IMR-90 (cell line): ENCODE data around the gene CRYGN. TPM values are rescaled to one million over a fixed set of nuclear protein-coding genes. Genes with fewer than 3 reads are reported as not detected.

Experiments used
- ATAC-seq: fragments of 200-7000 bp; cut with Tn5 transposase; 2 replicates; pipeline ENCODE4 v1.9.1; 2020; ENCODE audit warnings: low read depth, mild to moderate bottlenecking, moderate library complexity
- BruUV-seq: library from RNA; stranded (reverse); fragments of 400-500 nt; replicated peaks from 2 replicates; lab custom pipeline; 2021; lab: Mats Ljungman, UMichigan
- CTCF ChIA-PET: fragments of 300-600 bp; formaldehyde crosslinking; extraction: SDS; loops from one replicate; lab custom pipeline; 2021; ENCODE audit warnings: antibody characterized with exemption; lab: Yijun Ruan, JAX
- POLR2A ChIA-PET: fragments of 300-600 bp; sonication (Branson Sonifier 250); formaldehyde crosslinking; loops from one replicate; lab custom pipeline; 2022; ENCODE audit warnings: antibody characterized with exemption; ENCODE audit not compliant: unreplicated experiment; lab: Charles Lee
- DNase-seq: peaks from one replicate; pipeline ENCODE4 v3.0.0; 2013
- H2AFZ ChIP-seq: replicated peaks from 2 replicates; pipeline ENCODE3; 2013; ENCODE audit warnings: low read length, mild to moderate bottlenecking; ENCODE audit not compliant: poor library complexity
- H2AK5ac ChIP-seq: 2 replicates; pipeline ENCODE4 v1.6.1; 2013; ENCODE audit warnings: low read depth, low read length, inconsistent platforms
- H2AK9ac ChIP-seq: replicated peaks from 2 replicates; pipeline ENCODE3; 2013; ENCODE audit warnings: mild to moderate bottlenecking, low read depth, low read length, moderate library complexity; ENCODE audit not compliant: poor library complexity
- H2BK120ac ChIP-seq: 2 replicates; pipeline ENCODE4 v1.6.1; 2013; ENCODE audit warnings: low read depth, low read length, inconsistent platforms
- H2BK15ac ChIP-seq: 3 replicates; pipeline ENCODE4 v1.6.1; 2013; ENCODE audit warnings: low read depth, low read length, inconsistent platforms
- H2BK20ac ChIP-seq: 2 replicates; pipeline ENCODE4 v1.6.1; 2013; ENCODE audit warnings: low read depth, mild to moderate bottlenecking, inconsistent platforms, low read length, moderate library complexity
- H2BK5ac ChIP-seq: 2 replicates; pipeline ENCODE4 v1.6.1; 2013; ENCODE audit warnings: mild to moderate bottlenecking, low read depth, low read length, inconsistent platforms; ENCODE audit not compliant: poor library complexity, severe bottlenecking
- H3K14ac ChIP-seq: replicated peaks from 2 replicates; pipeline ENCODE4 v1.6.1; 2013; ENCODE audit warnings: low read depth, low read length, inconsistent platforms
- H3K18ac ChIP-seq: 2 replicates; pipeline ENCODE4 v1.6.1; 2013; ENCODE audit warnings: low read depth, low read length, control low read depth
- H3K23ac ChIP-seq: 2 replicates; pipeline ENCODE4 v1.6.1; 2013; ENCODE audit warnings: low read depth, low read length, inconsistent platforms
- H3K27ac ChIP-seq: 2 replicates; pipeline ENCODE4 v1.5.1; 2013; ENCODE audit warnings: mild to moderate bottlenecking, control low read depth, low read length; ENCODE audit not compliant: insufficient read depth
- H3K27me3 ChIP-seq: 2 replicates; pipeline ENCODE4 v1.6.1; 2013; ENCODE audit warnings: low read length; ENCODE audit not compliant: control insufficient read depth, insufficient read depth
- H3K36me3 ChIP-seq: 2 replicates; pipeline ENCODE4 v1.6.1; 2013; ENCODE audit warnings: low read length, mixed read lengths; ENCODE audit not compliant: control insufficient read depth, insufficient read depth
- H3K4ac ChIP-seq: 2 replicates; pipeline ENCODE4 v1.6.1; 2013; ENCODE audit warnings: low read depth, low read length, inconsistent platforms
- H3K4me1 ChIP-seq: 2 replicates; pipeline ENCODE4 v1.6.1; 2013; ENCODE audit warnings: low read length, mixed read lengths; ENCODE audit not compliant: control insufficient read depth, insufficient read depth
- H3K4me2 ChIP-seq: 2 replicates; pipeline ENCODE4 v1.6.1; 2013; ENCODE audit warnings: low read depth, mild to moderate bottlenecking, control low read depth, low read length, moderate library complexity
- H3K4me3 ChIP-seq: 2 replicates; pipeline ENCODE4 v1.5.1; 2013; ENCODE audit warnings: low read depth, mild to moderate bottlenecking, control low read depth, low read length, moderate library complexity; ENCODE audit not compliant: insufficient read depth
- H3K56ac ChIP-seq: 2 replicates; pipeline ENCODE4 v1.6.1; 2013; ENCODE audit warnings: low read length, inconsistent platforms; ENCODE audit not compliant: insufficient read depth; ENCODE audit errors: extremely low read depth
- H3K79me1 ChIP-seq, 2 experiments: 2 replicates each; pipeline ENCODE4 v1.6.1; 2013; ENCODE audit warnings: low read length in 2 of 2, inconsistent platforms in 1 of 2, low read depth in 1 of 2
- H3K9ac ChIP-seq: 2 replicates; pipeline ENCODE4 v1.6.1; 2013; ENCODE audit warnings: low read depth, low read length, control low read depth
- H3K9me1 ChIP-seq: 2 replicates; pipeline ENCODE4 v1.6.1; 2013; ENCODE audit warnings: low read length, inconsistent platforms; ENCODE audit not compliant: insufficient read depth
- H3K9me3 ChIP-seq: 2 replicates; pipeline ENCODE4 v1.6.1; 2013; ENCODE audit warnings: low read length; ENCODE audit not compliant: control insufficient read depth, insufficient read depth
- H4K20me1 ChIP-seq: 2 replicates; pipeline ENCODE4 v1.6.1; 2013; ENCODE audit warnings: low read length, inconsistent platforms; ENCODE audit not compliant: insufficient read depth
- H4K5ac ChIP-seq: 2 replicates; pipeline ENCODE4 v1.6.1; 2013; ENCODE audit warnings: mild to moderate bottlenecking, low read depth, low read length, control low read depth
- H4K8ac ChIP-seq, 2 experiments: 2 replicates each; pipeline ENCODE4 v1.6.1; 2013; ENCODE audit warnings: low read depth in 2 of 2, low read length in 2 of 2, control low read depth in 1 of 2, inconsistent platforms in 1 of 2
- H4K91ac ChIP-seq: 2 replicates; pipeline ENCODE4 v1.6.1; 2013; ENCODE audit warnings: low read depth, low read length, inconsistent platforms; ENCODE audit not compliant: insufficient read depth
- BHLHE40 ChIP-seq: fragments of 150-350 bp; IDR thresholded peaks from 2 replicates; pipeline ENCODE4 v1.6.1; 2016; ENCODE audit warnings: mild to moderate bottlenecking, low read depth, low read length
- CHD1 ChIP-seq: IDR thresholded peaks from 2 replicates; pipeline ENCODE4 v1.6.1; 2012; ENCODE audit warnings: low read depth, low read length, improper control_type of control experiment
- CTCF ChIP-seq: conservative IDR thresholded peaks from 2 replicates; pipeline ENCODE4 v1.5.1; 2012; ENCODE audit warnings: mild to moderate bottlenecking, low read depth, low read length, improper control_type of control experiment
- MAFK ChIP-seq: IDR thresholded peaks from 2 replicates; pipeline ENCODE4 v1.6.1; 2012; ENCODE audit warnings: low read depth, low read length, improper control_type of control experiment
- MXI1 ChIP-seq: IDR thresholded peaks from 2 replicates; pipeline ENCODE4 v1.6.1; 2012; ENCODE audit warnings: low read depth, mild to moderate bottlenecking, low read length, moderate library complexity, borderline replicate concordance
- WGBS, 2 experiments: methylation state at CpG; one replicate each; pipeline versions ENCODE4 v1.1.5 to v1.1.7; 2013; ENCODE audit warnings: missing lambda C conversion rate in 2 of 2; ENCODE audit not compliant: insufficient read length in 1 of 2; ENCODE audit errors: extremely low coverage in 2 of 2; 5-methylcytosine and 5-hydroxymethylcytosine counted together
- dilution Hi-C: fragments of 300-500 bp; cut with HindIII; formaldehyde crosslinking; loops from one replicate; pipeline ENCODE4 v1.14.3; 2018; ENCODE audit warnings: low sequenced_read_pairs; ENCODE audit not compliant: unreplicated experiment
- in situ Hi-C: fragments of 300-500 bp; cut with MboI; formaldehyde crosslinking; loops from 3 replicates; pipeline ENCODE4 v1.14.3; 2019; ENCODE audit warnings: low sequenced_read_pairs, inconsistent platforms, mixed read lengths
- intact Hi-C: fragments of 100-400 bp; cut with micrococcal nuclease; formaldehyde crosslinking; loops from 2 replicates; pipeline ENCODE4 v1.10.0; 2022
- polyA plus RNA-seq, 3 experiments: library from polyadenylated mRNA; depleted of rRNA; stranded (reverse); fragments of >200 nt; gene quantifications; 2 replicates each; pipeline ENCODE4 v1.2.3, GENCODE V29; 2012; ENCODE audit warnings: low replicate concordance in 1 of 3
- total RNA-seq: library from RNA; depleted of rRNA; stranded (reverse); fragments of >200 nt; gene quantifications from 2 replicates; pipeline ENCODE4 v1.2.3, GENCODE V29; 2012

The CRYGN gene
- total and polyA plus RNA-seq, 2 of the 4 experiments (the other 2 are of a cell fraction), result not detected

DNA sequence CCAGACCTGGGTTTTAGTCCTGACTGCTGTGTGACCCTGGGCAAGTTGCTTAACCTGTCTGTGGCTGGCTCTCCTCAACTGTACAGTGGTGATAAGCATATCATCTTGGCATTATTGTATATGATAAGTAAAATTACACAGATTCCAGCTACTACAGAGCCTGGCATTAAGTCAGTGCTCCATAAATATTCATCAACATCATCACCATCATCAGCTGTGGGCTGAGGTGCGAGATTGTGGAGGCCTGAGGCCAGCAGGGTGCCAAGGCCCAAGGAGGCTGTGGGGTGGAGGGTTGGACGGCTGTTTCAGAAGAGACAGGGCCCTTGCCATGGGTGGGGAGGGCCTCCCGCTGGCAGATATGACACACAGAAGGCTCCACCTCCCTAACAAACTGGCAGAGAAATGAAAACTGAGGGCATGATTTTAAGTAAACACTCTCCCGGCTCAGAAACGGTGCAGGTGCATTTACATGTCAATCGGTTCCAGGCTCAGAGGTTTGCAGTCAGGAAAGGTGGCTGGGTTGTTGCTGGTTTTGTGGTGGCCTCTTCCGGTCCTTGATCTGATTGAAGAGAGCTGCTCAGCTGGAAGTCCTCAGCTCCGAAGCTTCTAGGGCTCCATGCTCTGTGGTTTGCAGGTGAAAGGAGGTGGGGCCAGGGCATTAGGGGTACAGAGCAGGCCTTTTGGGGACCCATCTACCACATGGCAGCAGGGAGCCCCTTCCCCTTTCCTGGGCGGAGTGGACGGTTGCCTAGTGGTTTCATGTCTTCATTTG is 10.2 kb downstream of the CRYGN start:
- dilution Hi-C loops, result no loop called here

More for the DNA sequence above, 10.2 kb downstream of the CRYGN start:
- Histone ChIP-seq H3K4ac (peak overlapping the region; percentile 92), H3K4me2 (no peak overlapping the region), H3K9me1 (peaks cover 13% of the 10 kb centered on the region), H2AK5ac (0 out of 2 replicates have a peak overlapping the region, but pooled peaks have one; percentile 54), H2BK5ac (no peak overlapping the region), H4K20me1 (peaks cover 5% of the 10 kb centered on the region; the same call in 1 of the 2 replicates), H2AFZ (peak overlapping the region; percentile 17), H2AK9ac (no peak overlapping the region), H4K5ac (no peak overlapping the region), H3K4me1 (peaks cover 36% of the 10 kb centered on the region), H3K9me3 (no peaks in the 10 kb centered on the region), H3K23ac (no peak overlapping the region), H3K4me3 (no peak overlapping the region), H3K9ac (no peak overlapping the region), H3K14ac (peak overlapping the region; percentile 38; the same call in 1 of the 2 replicates), H2BK120ac (peak overlapping the region; percentile 95; the same call in 1 of the 2 replicates), H3K27ac (no peak overlapping the region), H2BK20ac (peak overlapping the region; percentile 36), H3K18ac (no peak overlapping the region; the same call in 1 of the 2 replicates), H3K79me1 (no peaks in the 10 kb centered on the region; a peak in 1 of 4 replicates), H3K27me3 (no peaks in the 10 kb centered on the region), H3K36me3 (no peaks in the 10 kb centered on the region), H4K8ac (no peak overlapping the region; a peak in 1 of 4 replicates), H2BK15ac (peak overlapping the region; percentile 31; the same call in 2 of the 3 replicates), H4K91ac (peak overlapping the region; percentile 84; the same call in 1 of the 2 replicates), H3K56ac (no peak overlapping the region)
- TF ChIP-seq MAFK (no peak), MXI1 (no peak), BHLHE40 (peak; percentile 74), CHD1 (no peak), CTCF (no peak)
- peak; percentile 7 for DNase-seq
- in situ Hi-C loops (no loop called here), intact Hi-C loops (loop anchor here (5.0 kb wide), 1 partner anchor 62 kb away; no protein-coding TSS in a partner anchor)
- ChIA-PET CTCF (no interaction called here), POLR2A (no interaction called here)
- no CpG with 5 or more reads among the region's 10 CpGs for WGBS, 2 experiments
- no peak for ATAC-seq
- no TSS peak for BruUV-seq
